ENCODE results near the gene ALOX12. TPM values are rescaled to one million over a fixed set of nuclear protein-coding genes. Genes with fewer than 3 reads are reported as not detected.

Gene ALOX12
- total RNA-seq, 1 experiment from 2014 or later: not detected

DNA sequence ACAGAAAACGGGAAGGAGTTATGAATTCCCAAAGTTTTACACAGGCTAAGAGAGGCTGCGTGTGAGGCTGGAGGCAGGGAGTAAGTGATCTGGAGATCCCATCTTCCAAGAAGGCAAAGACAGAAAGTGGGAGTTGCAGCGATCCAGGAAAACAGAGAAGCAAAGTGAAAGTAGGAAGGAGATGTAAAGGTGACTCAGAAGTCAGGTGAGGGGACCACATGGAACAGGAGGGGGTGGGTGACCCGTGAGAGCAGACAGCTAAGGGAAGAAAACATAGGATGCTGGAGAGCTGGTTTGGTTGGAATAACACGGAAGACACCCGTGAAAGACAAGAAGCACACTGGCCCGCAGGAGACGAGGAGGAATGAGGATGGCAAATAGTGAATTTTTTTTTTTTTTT is 1.3 kb downstream of the ALOX12 start:
- no peaks in the 10 kb centered on the region for H3K9me3 ChIP-seq (ENCODE audit: low read length)
- H3K27ac ChIP-seq (ENCODE audit: low read length): no peak overlapping the region
- no peaks in the 10 kb centered on the region for H4K20me1 ChIP-seq (ENCODE audit: low read length)
- no peaks in the 10 kb centered on the region for H3F3A ChIP-seq (ENCODE audit: low read length, unreplicated experiment)
- H3K27me3 ChIP-seq (ENCODE audit: low read length): no peaks in the 10 kb centered on the region
- no peak overlapping the region for H3K9ac ChIP-seq (ENCODE audit: low read length)
- no TSS peak for BruUV-seq (replicated peaks)
- ChIA-PET POLR2A (ENCODE audit: unreplicated experiment) (no interaction called here), CTCF (no interaction called here)
- H3K4me3 ChIP-seq (ENCODE audit: low read length): no peak overlapping the region
- no peak overlapping the region for H3K4me2 ChIP-seq (ENCODE audit: low read length)
- intact Hi-C loops (cut with micrococcal nuclease): no loop called here
- DNase-seq: no peak
- H3K9me2 ChIP-seq (replicated peaks; ENCODE audit: low read length): no peaks in the 10 kb centered on the region
- no peak overlapping the region for H2AFZ ChIP-seq (ENCODE audit: low read length)
- no peaks in the 10 kb centered on the region for H3K4me1 ChIP-seq (ENCODE audit: insufficient read depth, low read length)
- TF ChIP-seq EZH2phosphoT487 (IDR thresholded peaks at IDR 0.05; ENCODE audit: borderline replicate concordance, low read length) (no peak), CTCF (conservative IDR thresholded peaks at IDR 0.05; ENCODE audit: low read depth, low read length) (no peak), EZH2 (IDR thresholded peaks at IDR 0.05; ENCODE audit: low read length, unreplicated experiment) (no peak)
- H3K79me2 ChIP-seq (ENCODE audit: low read length): no peaks in the 10 kb centered on the region
- no peak for ATAC-seq
- peaks cover 7% of the 10 kb centered on the region for H3K36me3 ChIP-seq (ENCODE audit: low read depth, low read length)

GRCh38 chr17:6998855-6999508 is 3.1 kb downstream of the ALOX12 start:
- Histone ChIP-seq H3K9me3 (ENCODE audit: low read length) (no peaks in the 10 kb centered on the region), H3K4me1 (ENCODE audit: insufficient read depth, low read length) (no peaks in the 10 kb centered on the region), H3K27me3 (ENCODE audit: low read length) (no peaks in the 10 kb centered on the region), H3K9me2 (replicated peaks; ENCODE audit: low read length) (no peaks in the 10 kb centered on the region), H4K20me1 (ENCODE audit: low read length) (no peaks in the 10 kb centered on the region), H3K9ac (ENCODE audit: low read length) (no peak overlapping the region), H3F3A (ENCODE audit: low read length, unreplicated experiment) (no peaks in the 10 kb centered on the region), H3K4me2 (ENCODE audit: low read length) (no peak overlapping the region), H3K4me3 (ENCODE audit: low read length) (no peak overlapping the region), H2AFZ (ENCODE audit: low read length) (no peak overlapping the region), H3K36me3 (ENCODE audit: low read depth, low read length) (peaks cover 7% of the 10 kb centered on the region), H3K79me2 (ENCODE audit: low read length) (no peaks in the 10 kb centered on the region), H3K27ac (ENCODE audit: low read length) (no peak overlapping the region)
- DNase-seq: no peak
- no TSS peak for BruUV-seq (replicated peaks)
- ChIA-PET CTCF (no interaction called here), POLR2A (ENCODE audit: unreplicated experiment) (no interaction called here)
- no peak for TF ChIP-seq CTCF (conservative IDR thresholded peaks at IDR 0.05; ENCODE audit: low read depth, low read length)
- no peak for TF ChIP-seq EZH2 (IDR thresholded peaks at IDR 0.05; ENCODE audit: low read length, unreplicated experiment)
- no peak for ATAC-seq
- intact Hi-C loops (cut with micrococcal nuclease): no loop called here

- POLR2A ChIA-PET (ENCODE audit: unreplicated experiment): no interaction called here
- BruUV-seq (replicated peaks): no TSS peak
- Histone ChIP-seq H3K36me3 (ENCODE audit: low read depth, low read length) (peaks cover 7% of the 10 kb centered on the region), H3K79me2 (ENCODE audit: low read length) (no peaks in the 10 kb centered on the region), H3K4me3 (ENCODE audit: low read length) (no peak overlapping the region), H2AFZ (ENCODE audit: low read length) (no peak overlapping the region), H3K9ac (ENCODE audit: low read length) (no peak overlapping the region), H3F3A (ENCODE audit: low read length, unreplicated experiment) (no peaks in the 10 kb centered on the region), H4K20me1 (ENCODE audit: low read length) (0 out of 2 replicates have a peak, but pooled peaks cover 2% of the 10 kb centered on the region), H3K9me2 (replicated peaks; ENCODE audit: low read length) (no peaks in the 10 kb centered on the region), H3K27me3 (ENCODE audit: low read length) (no peaks in the 10 kb centered on the region), H3K4me2 (ENCODE audit: low read length) (no peak overlapping the region), H3K9me3 (ENCODE audit: low read length) (no peaks in the 10 kb centered on the region), H3K4me1 (ENCODE audit: insufficient read depth, low read length) (no peaks in the 10 kb centered on the region), H3K27ac (ENCODE audit: low read length) (no peak overlapping the region)
- DNase-seq (no peak), ATAC-seq (no peak)
- CTCF ChIA-PET: no interaction called here
- intact Hi-C loops (cut with micrococcal nuclease): no loop called here
- no peak for TF ChIP-seq EZH2 (IDR thresholded peaks at IDR 0.05; ENCODE audit: low read length, unreplicated experiment)
- no peak for TF ChIP-seq EZH2phosphoT487 (IDR thresholded peaks at IDR 0.05; ENCODE audit: borderline replicate concordance, low read length)
- TF ChIP-seq CTCF (conservative IDR thresholded peaks at IDR 0.05; ENCODE audit: low read depth, low read length): peak; percentile 32; the same call in 1 of the 2 replicates
Observed at GRCh38 chr17:7001318-7001961, 5.6 kb downstream of the ALOX12 start.
